ENCODE measurements around the gene TASP1. TPM values are rescaled to one million over a fixed set of nuclear protein-coding genes. Genes with fewer than 3 reads are reported as not detected.
"Not testable (repeated sequence)": the region's sequence is repeated elsewhere in the genome, so short reads cannot be mapped to it uniquely, and the experiment has no call there.

The TASP1 gene
- total RNA-seq, 1 donor from 2014 or later, result 18.3 TPM

DNA sequence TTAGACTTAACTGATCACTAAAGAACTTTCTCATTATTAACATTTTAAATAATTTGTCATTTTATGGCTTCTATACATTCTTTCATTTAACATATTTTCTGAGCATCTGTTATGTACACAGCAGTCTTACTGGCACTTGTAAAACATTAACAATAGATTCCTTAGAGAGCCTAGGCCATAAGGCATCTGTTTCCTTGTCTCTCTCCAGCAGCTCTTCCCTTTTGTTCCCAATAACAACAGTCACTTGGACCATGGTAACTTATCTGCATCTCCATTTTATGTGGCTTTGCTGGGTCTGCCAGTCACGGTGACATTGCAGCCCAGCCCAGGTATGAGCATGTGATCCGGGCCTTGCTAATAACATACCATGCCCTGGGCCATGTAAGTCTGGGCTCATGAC, 11.7 kb upstream of the TASP1 start:
- Histone ChIP-seq H3K4me1 (ENCODE audit: control insufficient read depth in 3 of 3, insufficient read depth in 3 of 3, low read length in 3 of 3) (peaks cover 0 to 3% (median 2%) of the 10 kb centered on the region in 3 donors), H3K4me3 (ENCODE audit: low read length in 3 of 3) (no peak overlapping the region), H3K9ac (ENCODE audit: low read depth in 1 of 3, low read length in 3 of 3) (no peak overlapping the region), H3K27ac (ENCODE audit: low read depth, low read length) (no peak overlapping the region), H3K27me3 (ENCODE audit: control insufficient read depth in 3 of 3, insufficient read depth in 3 of 3, low read length in 3 of 3) (peaks cover 0 to 2% (median 0%) of the 10 kb centered on the region in 3 donors), H3K36me3 (ENCODE audit: control insufficient read depth in 3 of 3, insufficient read depth in 3 of 3, low read length in 3 of 3) (no peaks in the 10 kb centered on the region), H3K9me3 (ENCODE audit: control insufficient read depth in 3 of 3, low read length in 3 of 3) (no peaks in the 10 kb centered on the region)

DNA sequence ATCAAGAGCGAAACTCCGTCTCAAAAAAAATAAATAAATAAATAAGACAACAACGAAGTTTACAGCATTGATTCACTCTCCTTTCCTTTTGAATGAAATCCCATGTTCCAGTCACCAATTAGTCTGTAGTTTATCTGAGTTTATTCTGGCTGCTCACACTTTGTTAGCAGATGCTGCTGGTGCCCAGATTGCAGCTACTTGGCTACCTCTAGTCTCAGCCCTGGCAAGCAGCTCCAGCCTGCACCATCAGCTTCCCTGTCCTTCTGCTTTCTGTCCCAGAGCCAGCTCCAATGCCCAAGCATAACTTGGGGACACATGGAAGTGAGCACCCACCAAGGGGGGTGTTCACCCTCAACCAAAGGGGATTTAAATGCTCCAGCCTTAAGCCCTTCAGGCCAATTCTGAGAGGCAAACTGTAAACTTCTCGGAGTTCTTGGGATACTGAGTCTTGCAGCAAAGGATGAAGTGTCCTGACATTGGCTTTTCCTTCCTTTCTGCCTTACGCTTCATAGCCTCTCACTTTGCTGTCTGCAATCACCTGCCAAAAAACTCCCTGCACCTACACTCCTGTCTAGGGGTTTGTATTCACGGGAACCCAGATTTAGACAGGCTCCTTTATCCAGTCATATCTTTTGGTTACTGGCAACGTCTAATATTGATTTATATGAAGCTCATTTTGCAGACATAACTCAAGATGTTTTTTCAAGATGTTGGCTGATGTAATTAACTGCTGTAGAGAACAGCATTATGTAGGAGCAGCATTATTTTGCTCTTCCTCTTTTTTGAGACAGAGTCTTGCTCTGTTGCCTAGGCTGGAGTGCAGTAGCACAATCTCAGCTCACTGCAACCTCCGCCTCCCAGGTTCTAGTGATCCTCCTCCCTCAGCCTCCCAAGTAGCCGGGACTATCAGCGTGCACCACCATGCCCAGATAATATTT, 9.8 kb upstream of the TASP1 start:
- H3K9me3 ChIP-seq (ENCODE audit: control insufficient read depth in 3 of 3, low read length in 3 of 3), result no peaks in the 10 kb centered on the region
- H3K4me3 ChIP-seq (ENCODE audit: low read length in 3 of 3), result no peak overlapping the region
- peaks cover 0 to 2% (median 0%) of the 10 kb centered on the region in 3 donors for H3K27me3 ChIP-seq (ENCODE audit: control insufficient read depth in 3 of 3, insufficient read depth in 3 of 3, low read length in 3 of 3)
- H3K27ac ChIP-seq (ENCODE audit: low read depth, low read length), result no peak overlapping the region
- H3K9ac ChIP-seq (ENCODE audit: low read depth in 1 of 3, low read length in 3 of 3), result no peak overlapping the region
- H3K36me3 ChIP-seq (ENCODE audit: control insufficient read depth in 3 of 3, insufficient read depth in 3 of 3, low read length in 3 of 3), result no peaks in the 10 kb centered on the region
- H3K4me1 ChIP-seq (ENCODE audit: control insufficient read depth in 3 of 3, insufficient read depth in 3 of 3, low read length in 3 of 3), result peaks cover 0 to 3% (median 2%) of the 10 kb centered on the region in 3 donors

DNA sequence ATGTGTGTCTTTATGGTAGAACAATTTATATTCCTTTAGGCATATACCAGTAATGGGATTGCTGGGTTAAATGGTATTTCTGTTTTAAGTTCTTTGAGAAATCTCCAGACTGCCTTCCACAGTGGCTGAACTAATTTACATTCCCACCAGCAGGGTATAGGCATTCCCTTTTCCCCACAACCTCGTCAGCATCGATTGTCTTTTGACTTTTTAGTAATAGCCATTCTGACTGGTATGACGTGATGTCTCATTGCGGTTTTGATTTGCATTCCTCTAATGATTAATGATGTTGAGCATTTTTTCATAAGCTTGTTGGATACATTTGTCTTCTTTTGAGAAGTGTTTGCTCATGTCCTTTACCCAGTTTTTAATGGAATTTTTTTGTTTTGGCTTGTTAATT, 5.3 kb upstream of the TASP1 start:
- H3K27me3 ChIP-seq (ENCODE audit: control insufficient read depth in 3 of 3, insufficient read depth in 3 of 3, low read length in 3 of 3), result peaks cover 0 to 3% (median 0%) of the 10 kb centered on the region in 3 donors
- H3K4me1 ChIP-seq (ENCODE audit: control insufficient read depth in 3 of 3, insufficient read depth in 3 of 3, low read length in 3 of 3), result peaks cover 2 to 3% (median 2%) of the 10 kb centered on the region in 3 donors
- no peaks in the 10 kb centered on the region for H3K9me3 ChIP-seq (ENCODE audit: control insufficient read depth in 3 of 3, low read length in 3 of 3)
- H3K9ac ChIP-seq (ENCODE audit: low read depth in 1 of 3, low read length in 3 of 3), result no peak overlapping the region
- no peak overlapping the region for H3K27ac ChIP-seq (ENCODE audit: low read depth, low read length)
- no peaks in the 10 kb centered on the region for H3K36me3 ChIP-seq (ENCODE audit: control insufficient read depth in 3 of 3, insufficient read depth in 3 of 3, low read length in 3 of 3)
- H3K4me3 ChIP-seq (ENCODE audit: low read length in 3 of 3), result no peak overlapping the region

DNA sequence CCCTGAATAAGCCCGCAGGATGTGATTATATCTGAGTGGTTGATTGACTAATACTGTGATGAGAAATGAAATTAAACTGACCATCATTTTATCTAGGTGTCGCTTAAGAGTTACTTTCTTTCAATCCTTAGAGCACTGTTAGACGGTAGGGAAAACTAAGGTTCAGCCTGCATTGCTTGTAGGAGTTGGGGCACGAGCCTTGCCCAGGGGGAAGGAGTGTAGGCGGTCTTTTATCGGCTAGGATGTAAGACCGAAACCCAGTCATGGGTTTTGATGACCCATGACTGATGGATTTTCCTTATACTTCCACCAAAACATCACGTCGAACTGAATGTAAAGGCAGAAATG, 392 bp upstream of the TASP1 start:
- peak overlapping the region; percentile 44 for H3K27ac ChIP-seq (ENCODE audit: low read depth, low read length)
- H3K4me1 ChIP-seq (ENCODE audit: control insufficient read depth in 3 of 3, insufficient read depth in 3 of 3, low read length in 3 of 3), result peaks cover 4 to 14% (median 11%) of the 10 kb centered on the region in 3 donors
- H3K36me3 ChIP-seq (ENCODE audit: control insufficient read depth in 3 of 3, insufficient read depth in 3 of 3, low read length in 3 of 3), result no peaks in the 10 kb centered on the region
- peaks cover 0 to 3% (median 0%) of the 10 kb centered on the region in 3 donors for H3K27me3 ChIP-seq (ENCODE audit: control insufficient read depth in 3 of 3, insufficient read depth in 3 of 3, low read length in 3 of 3)
- H3K4me3 ChIP-seq (ENCODE audit: low read length in 3 of 3), result peak overlapping the region; percentile 87 to 97 (median 95)
- no peaks in the 10 kb centered on the region for H3K9me3 ChIP-seq (ENCODE audit: control insufficient read depth in 3 of 3, low read length in 3 of 3)
- peak overlapping the region; percentile 34 to 88 (median 86) for H3K9ac ChIP-seq (ENCODE audit: low read depth in 1 of 3, low read length in 3 of 3)

DNA sequence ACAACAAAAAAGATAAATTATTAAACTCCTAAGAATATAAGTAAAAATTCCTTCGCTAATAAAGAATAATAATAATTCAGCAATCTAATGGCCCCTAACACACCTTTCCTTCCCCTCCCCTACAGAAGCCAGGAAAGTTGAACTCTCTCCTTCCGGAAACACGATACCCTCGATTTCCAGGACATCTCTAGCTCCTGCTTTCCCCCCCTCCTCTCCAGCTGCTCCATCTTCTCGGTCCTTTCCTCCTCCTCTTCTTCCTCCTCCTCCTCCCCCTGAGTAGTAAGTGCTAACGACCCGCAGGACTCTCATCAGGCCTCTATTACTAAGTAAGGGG, 603 bp downstream of the TASP1 start:
- Histone ChIP-seq H3K4me3 (ENCODE audit: low read length in 3 of 3) (peak overlapping the region; percentile 87 to 97 (median 95)), H3K9ac (ENCODE audit: low read depth in 1 of 3, low read length in 3 of 3) (peak overlapping the region; percentile 84 to 88 (median 86)), H3K36me3 (ENCODE audit: control insufficient read depth in 3 of 3, insufficient read depth in 3 of 3, low read length in 3 of 3) (no peaks in the 10 kb centered on the region), H3K27me3 (ENCODE audit: control insufficient read depth in 3 of 3, insufficient read depth in 3 of 3, low read length in 3 of 3) (peaks cover 0 to 3% (median 0%) of the 10 kb centered on the region in 3 donors), H3K27ac (ENCODE audit: low read depth, low read length) (peak overlapping the region; percentile 80), H3K9me3 (ENCODE audit: control insufficient read depth in 3 of 3, low read length in 3 of 3) (no peaks in the 10 kb centered on the region), H3K4me1 (ENCODE audit: control insufficient read depth in 3 of 3, insufficient read depth in 3 of 3, low read length in 3 of 3) (peaks cover 4 to 14% (median 11%) of the 10 kb centered on the region in 3 donors)

DNA sequence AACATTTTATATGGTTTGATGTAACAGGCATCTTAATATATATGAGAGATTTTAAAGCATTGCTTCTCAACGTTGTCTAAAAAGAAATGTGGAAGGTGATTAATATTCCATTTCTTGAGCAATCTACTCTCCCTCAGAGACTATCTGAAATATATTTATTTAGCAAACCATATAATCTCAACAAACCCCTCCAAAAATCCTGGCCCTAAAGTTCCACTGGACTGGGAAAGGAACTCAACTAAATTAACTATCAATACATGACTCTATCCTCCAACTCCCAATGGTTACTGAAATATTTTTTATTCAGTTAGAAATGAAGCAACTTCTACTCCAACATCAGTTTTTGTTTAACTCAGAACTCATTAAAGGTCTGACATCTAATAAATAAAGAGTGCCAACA, 6.3 kb downstream of the TASP1 start:
- Histone ChIP-seq H3K27me3 (ENCODE audit: control insufficient read depth in 3 of 3, insufficient read depth in 3 of 3, low read length in 3 of 3) (no peaks in the 10 kb centered on the region), H3K4me3 (ENCODE audit: low read length in 3 of 3) (no peak overlapping the region), H3K27ac (ENCODE audit: low read depth, low read length) (no peak overlapping the region), H3K36me3 (ENCODE audit: control insufficient read depth in 3 of 3, insufficient read depth in 3 of 3, low read length in 3 of 3) (peaks cover 0 to 7% (median 0%) of the 10 kb centered on the region in 3 donors), H3K4me1 (ENCODE audit: control insufficient read depth in 3 of 3, insufficient read depth in 3 of 3, low read length in 3 of 3) (peaks cover 0 to 2% (median 0%) of the 10 kb centered on the region in 3 donors), H3K9me3 (ENCODE audit: control insufficient read depth in 3 of 3, low read length in 3 of 3) (no peaks in the 10 kb centered on the region), H3K9ac (ENCODE audit: low read depth in 1 of 3, low read length in 3 of 3) (no peak overlapping the region)

DNA sequence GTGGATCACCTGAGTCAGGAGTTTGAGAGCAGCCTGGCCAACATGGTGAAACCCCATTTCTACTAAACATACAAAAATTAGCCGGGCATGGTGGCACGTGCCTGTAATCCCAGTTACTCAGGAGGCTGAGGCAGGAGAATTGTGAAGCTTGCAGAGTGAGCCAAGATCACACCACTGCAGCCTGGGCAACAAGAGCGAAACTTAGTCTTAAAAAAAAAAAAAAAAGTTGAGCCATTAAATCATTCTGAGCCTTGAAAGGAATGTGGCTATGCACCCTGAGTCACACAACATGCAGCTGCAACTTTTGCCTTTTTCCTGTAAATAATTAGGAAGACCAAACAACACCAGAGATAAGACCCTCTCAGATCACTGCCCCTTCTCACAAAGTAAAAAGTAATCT, 11.2 kb downstream of the TASP1 start:
- not testable (repeated sequence) for H3K36me3 ChIP-seq (ENCODE audit: control insufficient read depth in 3 of 3, insufficient read depth in 3 of 3, low read length in 3 of 3); H3K27ac ChIP-seq (ENCODE audit: low read depth, low read length); H3K9ac ChIP-seq (ENCODE audit: low read depth in 1 of 3, low read length in 3 of 3); H3K4me3 ChIP-seq (ENCODE audit: low read length in 3 of 3); H3K4me1 ChIP-seq (ENCODE audit: control insufficient read depth in 3 of 3, insufficient read depth in 3 of 3, low read length in 3 of 3); H3K27me3 ChIP-seq (ENCODE audit: control insufficient read depth in 3 of 3, insufficient read depth in 3 of 3, low read length in 3 of 3); H3K9me3 ChIP-seq (ENCODE audit: control insufficient read depth in 3 of 3, low read length in 3 of 3)

DNA sequence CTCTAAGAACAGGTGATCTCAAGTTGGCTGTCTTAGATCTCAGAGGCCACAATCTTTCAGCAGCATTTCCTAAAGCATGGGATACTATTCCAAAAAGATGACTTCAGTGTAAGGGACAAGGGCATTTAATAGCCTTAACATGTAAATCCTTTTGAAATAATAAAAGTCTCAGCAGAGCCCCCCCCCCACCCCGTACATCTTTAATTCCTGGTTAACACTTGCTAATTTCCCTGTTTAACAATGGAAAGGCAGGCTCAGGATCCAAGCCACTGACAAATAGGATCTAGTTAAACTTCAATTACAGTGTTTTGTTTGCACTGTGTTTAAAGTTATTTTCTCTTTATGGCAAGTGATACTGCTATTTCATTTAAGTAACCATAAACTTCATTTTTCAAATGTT, 12.0 kb downstream of the TASP1 start:
- Histone ChIP-seq H3K4me3 (ENCODE audit: low read length in 3 of 3) (no peak overlapping the region), H3K36me3 (ENCODE audit: control insufficient read depth in 3 of 3, insufficient read depth in 3 of 3, low read length in 3 of 3) (peaks cover 0 to 7% (median 6%) of the 10 kb centered on the region in 3 donors), H3K4me1 (ENCODE audit: control insufficient read depth in 3 of 3, insufficient read depth in 3 of 3, low read length in 3 of 3) (no peaks in the 10 kb centered on the region), H3K9ac (ENCODE audit: low read depth in 1 of 3, low read length in 3 of 3) (no peak overlapping the region), H3K27me3 (ENCODE audit: control insufficient read depth in 3 of 3, insufficient read depth in 3 of 3, low read length in 3 of 3) (no peaks in the 10 kb centered on the region), H3K9me3 (ENCODE audit: control insufficient read depth in 3 of 3, low read length in 3 of 3) (no peaks in the 10 kb centered on the region), H3K27ac (ENCODE audit: low read depth, low read length) (no peak overlapping the region)

DNA sequence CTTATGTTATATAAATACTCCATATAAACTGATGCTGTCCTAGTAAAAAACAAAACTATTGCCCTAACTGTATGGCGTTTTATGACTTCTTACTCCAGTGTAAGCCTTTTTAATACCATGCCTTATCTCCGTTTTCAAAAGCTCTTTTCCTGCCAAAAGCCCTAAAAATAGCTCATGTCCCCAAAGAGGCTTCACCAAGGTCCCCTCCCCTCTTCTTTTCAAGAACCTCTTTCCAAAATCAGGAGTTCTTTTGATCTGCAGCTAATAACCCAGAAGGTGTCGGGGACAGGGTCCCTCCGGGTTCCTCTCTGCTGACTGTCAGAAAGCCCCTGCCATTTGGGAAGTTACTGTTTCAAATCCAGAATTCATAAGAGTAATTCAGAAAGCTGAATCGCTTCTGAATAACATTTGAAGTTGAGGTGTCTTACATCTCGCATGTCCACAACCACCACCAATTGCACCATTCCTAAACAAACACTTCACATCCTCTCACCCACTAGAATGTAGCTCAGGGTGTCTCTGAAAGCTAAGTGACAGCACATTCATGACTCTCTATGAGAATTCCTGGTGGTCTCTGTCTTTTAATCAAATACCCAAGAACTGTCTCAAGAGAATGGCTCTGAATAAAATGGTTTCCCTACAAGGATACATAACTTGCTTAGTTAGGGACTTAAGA, 13.3 kb downstream of the TASP1 start:
- no peak overlapping the region for H3K9ac ChIP-seq (ENCODE audit: low read depth in 1 of 3, low read length in 3 of 3)
- H3K36me3 ChIP-seq (ENCODE audit: control insufficient read depth in 3 of 3, insufficient read depth in 3 of 3, low read length in 3 of 3), result peaks cover 0 to 7% (median 6%) of the 10 kb centered on the region in 3 donors
- no peaks in the 10 kb centered on the region for H3K27me3 ChIP-seq (ENCODE audit: control insufficient read depth in 3 of 3, insufficient read depth in 3 of 3, low read length in 3 of 3)
- H3K9me3 ChIP-seq (ENCODE audit: control insufficient read depth in 3 of 3, low read length in 3 of 3), result no peaks in the 10 kb centered on the region
- no peak overlapping the region for H3K27ac ChIP-seq (ENCODE audit: low read depth, low read length)
- no peaks in the 10 kb centered on the region for H3K4me1 ChIP-seq (ENCODE audit: control insufficient read depth in 3 of 3, insufficient read depth in 3 of 3, low read length in 3 of 3)
- no peak overlapping the region for H3K4me3 ChIP-seq (ENCODE audit: low read length in 3 of 3)

DNA sequence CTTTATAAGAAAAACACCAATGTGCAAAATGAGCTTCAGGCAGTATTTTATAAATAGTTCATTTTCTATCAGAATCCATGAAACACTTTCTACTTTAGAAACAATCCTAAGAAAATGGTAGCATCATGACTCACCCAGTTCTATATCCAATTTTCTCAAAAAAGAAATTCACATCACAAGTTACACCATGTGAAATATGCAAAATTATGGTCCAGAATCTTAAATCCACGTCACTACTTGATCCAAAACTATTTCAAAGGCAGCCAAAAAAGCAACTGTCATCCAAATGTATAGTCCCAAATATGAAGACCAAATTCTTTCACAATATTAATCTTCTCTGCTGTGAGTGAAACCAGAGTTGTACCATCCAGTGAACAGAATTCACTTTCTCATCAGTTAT, 19.3 kb downstream of the TASP1 start:
- H3K9me3 ChIP-seq (ENCODE audit: control insufficient read depth in 3 of 3, low read length in 3 of 3); H3K4me3 ChIP-seq (ENCODE audit: low read length in 3 of 3); H3K4me1 ChIP-seq (ENCODE audit: control insufficient read depth in 3 of 3, insufficient read depth in 3 of 3, low read length in 3 of 3); H3K27me3 ChIP-seq (ENCODE audit: control insufficient read depth in 3 of 3, insufficient read depth in 3 of 3, low read length in 3 of 3); H3K27ac ChIP-seq (ENCODE audit: low read depth, low read length); H3K36me3 ChIP-seq (ENCODE audit: control insufficient read depth in 3 of 3, insufficient read depth in 3 of 3, low read length in 3 of 3); H3K9ac ChIP-seq (ENCODE audit: low read depth in 1 of 3, low read length in 3 of 3): not testable (repeated sequence)
